Parathyroid adenoma (tissue), 2 donors: Measurements from ENCODE around the gene KIAA1671.

Experiments used
- H2AFZ ChIP-seq: fragments of 300-600 bp; sonication (generic); one replicate; pipeline ENCODE4 v1.7.0; 2017; ENCODE audit warnings: antibody characterized with exemption, mild to moderate bottlenecking
- H3K27ac ChIP-seq: fragments of 300-600 bp; sonication (generic); one replicate; pipeline ENCODE4 v1.7.0; 2017
- H3K27me3 ChIP-seq: fragments of 300-600 bp; sonication (generic); one replicate; pipeline ENCODE4 v1.7.0; 2017; ENCODE audit warnings: low read length; ENCODE audit not compliant: control insufficient read depth, insufficient read depth
- H3K36me3 ChIP-seq: fragments of 300-600 bp; sonication (generic); one replicate; pipeline ENCODE4 v1.7.0; 2017; ENCODE audit warnings: low read length; ENCODE audit not compliant: control insufficient read depth, insufficient read depth
- H3K4me1 ChIP-seq: fragments of 300-600 bp; sonication (generic); one replicate; pipeline ENCODE4 v1.7.0; 2017; ENCODE audit warnings: control low read depth
- H3K4me2 ChIP-seq: fragments of 300-600 bp; sonication (generic); one replicate; pipeline ENCODE4 v1.7.0; 2017; ENCODE audit warnings: low read length
- H3K4me3 ChIP-seq: fragments of 300-600 bp; sonication (generic); one replicate; pipeline ENCODE4 v1.7.0; 2017; ENCODE audit warnings: low read depth, low read length
- H3K79me2 ChIP-seq: fragments of 300-600 bp; sonication (generic); one replicate; pipeline ENCODE4 v1.7.0; 2017; ENCODE audit warnings: control low read depth
- H3K9ac ChIP-seq: fragments of 300-600 bp; sonication (generic); one replicate; pipeline ENCODE4 v1.7.0; 2017; ENCODE audit warnings: mild to moderate bottlenecking
- H3K9me3 ChIP-seq: fragments of 300-600 bp; sonication (generic); one replicate; pipeline ENCODE4 v1.7.0; 2017; ENCODE audit warnings: low read length; ENCODE audit not compliant: control insufficient read depth
- TF ChIP-seq, protein P1 (sequence below): fragments of 300-600 bp; sonication (generic); IDR thresholded peaks from one replicate; pipeline ENCODE4 v1.7.0; 2017; ENCODE audit warnings: antibody characterized with exemption, mild to moderate bottlenecking
- donor health status: primary hyperparathyroidism.

The KIAA1671 gene

GRCh38 chr22:25029181-25029580, 76.7 kb downstream of the KIAA1671 start:
- H3K9me3 ChIP-seq = no peaks in the 10 kb centered on the region
- H3K27ac ChIP-seq = no peak overlapping the region
- H3K36me3 ChIP-seq = no peaks in the 10 kb centered on the region
- no peak overlapping the region for H3K4me3 ChIP-seq
- H3K79me2 ChIP-seq = no peaks in the 10 kb centered on the region
- H3K9ac ChIP-seq = no peak overlapping the region
- H3K4me2 ChIP-seq = no peak overlapping the region
- no peak overlapping the region for H2AFZ ChIP-seq
- no peaks in the 10 kb centered on the region for H3K27me3 ChIP-seq
- TF ChIP-seq, protein P1, sequence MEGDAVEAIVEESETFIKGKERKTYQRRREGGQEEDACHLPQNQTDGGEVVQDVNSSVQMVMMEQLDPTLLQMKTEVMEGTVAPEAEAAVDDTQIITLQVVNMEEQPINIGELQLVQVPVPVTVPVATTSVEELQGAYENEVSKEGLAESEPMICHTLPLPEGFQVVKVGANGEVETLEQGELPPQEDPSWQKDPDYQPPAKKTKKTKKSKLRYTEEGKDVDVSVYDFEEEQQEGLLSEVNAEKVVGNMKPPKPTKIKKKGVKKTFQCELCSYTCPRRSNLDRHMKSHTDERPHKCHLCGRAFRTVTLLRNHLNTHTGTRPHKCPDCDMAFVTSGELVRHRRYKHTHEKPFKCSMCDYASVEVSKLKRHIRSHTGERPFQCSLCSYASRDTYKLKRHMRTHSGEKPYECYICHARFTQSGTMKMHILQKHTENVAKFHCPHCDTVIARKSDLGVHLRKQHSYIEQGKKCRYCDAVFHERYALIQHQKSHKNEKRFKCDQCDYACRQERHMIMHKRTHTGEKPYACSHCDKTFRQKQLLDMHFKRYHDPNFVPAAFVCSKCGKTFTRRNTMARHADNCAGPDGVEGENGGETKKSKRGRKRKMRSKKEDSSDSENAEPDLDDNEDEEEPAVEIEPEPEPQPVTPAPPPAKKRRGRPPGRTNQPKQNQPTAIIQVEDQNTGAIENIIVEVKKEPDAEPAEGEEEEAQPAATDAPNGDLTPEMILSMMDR = no peak
- no peaks in the 10 kb centered on the region for H3K4me1 ChIP-seq

- Histone ChIP-seq H3K27ac (no peak overlapping the region), H3K4me1 (no peaks in the 10 kb centered on the region), H2AFZ (no peak overlapping the region), H3K27me3 (no peaks in the 10 kb centered on the region), H3K9me3 (no peaks in the 10 kb centered on the region), H3K79me2 (no peaks in the 10 kb centered on the region), H3K4me3 (no peak overlapping the region), H3K36me3 (no peaks in the 10 kb centered on the region), H3K9ac (no peak overlapping the region), H3K4me2 (no peak overlapping the region)
- TF ChIP-seq, protein P1 = no peak
These were observed 78.1 kb downstream of the KIAA1671 start for GRCh38 chr22:25030636-25031035.

DNA sequence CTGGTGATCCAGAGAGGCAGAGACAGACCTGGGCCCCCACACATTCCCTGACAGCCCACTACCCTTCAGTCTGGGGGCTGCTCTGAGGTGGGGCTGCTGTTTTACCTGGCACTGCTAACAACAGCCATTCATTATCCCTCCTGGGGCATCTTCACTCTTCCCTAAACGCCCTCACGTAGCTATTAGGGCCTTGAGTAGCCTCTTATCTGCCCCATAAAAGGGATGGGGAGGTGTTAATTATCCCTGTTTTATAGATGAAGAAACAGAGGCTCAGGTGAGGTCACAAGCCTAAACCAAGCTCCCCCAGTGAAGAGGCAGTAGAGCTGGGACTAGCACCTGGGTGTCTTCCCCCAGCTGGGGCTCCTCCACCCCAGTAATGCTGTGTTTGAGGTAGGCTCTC, 79.5 kb downstream of the KIAA1671 start:
- Histone ChIP-seq H3K4me3 (no peak overlapping the region), H3K4me2 (no peak overlapping the region), H3K27ac (no peak overlapping the region), H3K9me3 (no peaks in the 10 kb centered on the region), H3K36me3 (no peaks in the 10 kb centered on the region), H3K4me1 (no peaks in the 10 kb centered on the region), H3K79me2 (no peaks in the 10 kb centered on the region), H3K27me3 (no peaks in the 10 kb centered on the region), H2AFZ (no peak overlapping the region), H3K9ac (no peak overlapping the region)
- TF ChIP-seq, protein P1 = no peak

GRCh38 chr22:25035715-25036114, 83.2 kb downstream of the KIAA1671 start:
- Histone ChIP-seq H2AFZ (no peak overlapping the region), H3K36me3 (no peaks in the 10 kb centered on the region), H3K4me2 (no peak overlapping the region), H3K4me3 (no peak overlapping the region), H3K9me3 (no peaks in the 10 kb centered on the region), H3K27ac (no peak overlapping the region), H3K4me1 (no peaks in the 10 kb centered on the region), H3K27me3 (no peaks in the 10 kb centered on the region), H3K9ac (no peak overlapping the region), H3K79me2 (no peaks in the 10 kb centered on the region)
- TF ChIP-seq, protein P1 = no peak

DNA sequence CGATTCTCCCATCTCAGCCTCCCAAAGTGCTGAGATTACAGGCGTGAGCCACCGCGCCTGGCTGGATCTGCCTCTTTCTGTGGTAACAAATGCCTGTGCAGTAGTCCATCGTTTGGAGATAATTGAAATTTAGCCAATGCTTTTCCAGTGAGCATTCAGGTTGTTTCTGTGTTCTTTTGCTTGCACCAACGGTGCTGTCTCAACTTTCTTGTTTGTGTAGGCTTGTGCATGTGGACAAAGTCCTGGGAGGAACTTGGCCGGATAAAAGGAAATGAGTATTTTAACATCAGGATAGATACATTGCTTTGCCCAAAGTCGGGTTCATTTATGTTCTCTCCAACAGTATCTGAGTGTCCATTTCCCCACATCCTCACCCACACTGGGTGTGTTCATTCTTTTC, 85.7 kb downstream of the KIAA1671 start:
- Histone ChIP-seq H3K36me3 (no peaks in the 10 kb centered on the region), H2AFZ (no peak overlapping the region), H3K9ac (no peak overlapping the region), H3K4me3 (no peak overlapping the region), H3K27ac (no peak overlapping the region), H3K9me3 (no peaks in the 10 kb centered on the region), H3K79me2 (no peaks in the 10 kb centered on the region), H3K27me3 (no peaks in the 10 kb centered on the region), H3K4me1 (no peaks in the 10 kb centered on the region), H3K4me2 (no peak overlapping the region)
- TF ChIP-seq, protein P1 = no peak
